Lower lobe of right lung (tissue), 2 donors: ENCODE data around the gene DUSP8. TPM values are rescaled to one million over a fixed set of nuclear protein-coding genes. Genes with fewer than 3 reads are reported as not detected.
"Not testable (repeated sequence)": the region's sequence is repeated elsewhere in the genome, so short reads cannot be mapped to it uniquely, and the experiment has no call there.

Experiments
- ATAC-seq, 2 donors: fragments of 200-7000 bp; cut with Tn5 transposase; one replicate each; pipeline ENCODE4 v1.9.1; 2020 to 2022; ENCODE audit warnings: mild to moderate bottlenecking in 2 of 2, moderate library complexity in 2 of 2
- DNase-seq: peaks from one replicate; pipeline ENCODE4 v3.0.0-alpha.2; 2020
- H3K27ac ChIP-seq: fragments of 200-600 bp; one replicate; pipeline ENCODE4 v1.8.0; 2022
- H3K27me3 ChIP-seq: fragments of 200-600 bp; one replicate; pipeline ENCODE4 v1.8.0; 2022; ENCODE audit warnings: low read depth
- H3K36me3 ChIP-seq: fragments of 200-600 bp; one replicate; pipeline ENCODE4 v1.8.0; 2022; ENCODE audit warnings: mild to moderate bottlenecking
- H3K4me1 ChIP-seq: fragments of 200-600 bp; one replicate; pipeline ENCODE4 v1.8.0; 2022
- H3K4me3 ChIP-seq: fragments of 200-600 bp; one replicate; pipeline ENCODE4 v1.8.0; 2022; ENCODE audit warnings: mild to moderate bottlenecking
- H3K9me3 ChIP-seq: fragments of 200-600 bp; one replicate; pipeline ENCODE4 v1.8.0; 2022
- intact Hi-C: fragments of 100-400 bp; cut with DNase I; formaldehyde crosslinking; loops from one replicate; pipeline ENCODE4 v1.11.0; 2022
- total RNA-seq: library from RNA; stranded (reverse); fragmentation: NEBNext Ultra II Directional; extraction: Animal tissue kit (Norgen Biotek cat#: 25700); gene quantifications from one replicate; pipeline ENCODE4 v1.2.1, GENCODE V29; 2021
- TF ChIP-seq, protein P1 (sequence below): fragments of 200-600 bp; IDR thresholded peaks from one replicate; pipeline ENCODE4 v1.8.0; 2022; ENCODE audit warnings: antibody characterized with exemption, mild to moderate bottlenecking
- donor health status: DM: no; HTN: yes; CAD: no; lungs with severe emphysema.

Gene DUSP8
- total RNA-seq, 1 donor from 2014 or later = 8.9 TPM

DNA sequence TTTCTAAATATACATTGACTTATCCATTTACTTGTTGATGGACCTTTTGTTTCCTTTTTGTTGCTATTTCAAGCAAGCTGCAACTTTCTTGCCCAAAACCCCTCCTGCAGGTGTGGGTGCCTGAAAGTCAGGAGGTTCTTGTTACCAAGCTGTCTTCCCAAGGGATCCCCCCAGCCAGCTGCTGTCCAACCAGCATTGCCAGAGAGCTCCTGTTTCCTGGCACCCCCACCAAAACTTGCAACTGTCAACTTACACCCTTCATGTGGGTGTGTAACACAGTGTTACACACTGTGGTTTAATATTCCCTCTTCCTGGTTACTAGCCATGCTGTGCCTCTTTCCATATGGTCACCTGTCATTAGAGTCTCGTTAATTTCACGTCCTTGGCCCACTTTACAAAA lies 14.6 kb upstream of the DUSP8 start:
- no peaks in the 10 kb centered on the region for H3K9me3 ChIP-seq

DNA sequence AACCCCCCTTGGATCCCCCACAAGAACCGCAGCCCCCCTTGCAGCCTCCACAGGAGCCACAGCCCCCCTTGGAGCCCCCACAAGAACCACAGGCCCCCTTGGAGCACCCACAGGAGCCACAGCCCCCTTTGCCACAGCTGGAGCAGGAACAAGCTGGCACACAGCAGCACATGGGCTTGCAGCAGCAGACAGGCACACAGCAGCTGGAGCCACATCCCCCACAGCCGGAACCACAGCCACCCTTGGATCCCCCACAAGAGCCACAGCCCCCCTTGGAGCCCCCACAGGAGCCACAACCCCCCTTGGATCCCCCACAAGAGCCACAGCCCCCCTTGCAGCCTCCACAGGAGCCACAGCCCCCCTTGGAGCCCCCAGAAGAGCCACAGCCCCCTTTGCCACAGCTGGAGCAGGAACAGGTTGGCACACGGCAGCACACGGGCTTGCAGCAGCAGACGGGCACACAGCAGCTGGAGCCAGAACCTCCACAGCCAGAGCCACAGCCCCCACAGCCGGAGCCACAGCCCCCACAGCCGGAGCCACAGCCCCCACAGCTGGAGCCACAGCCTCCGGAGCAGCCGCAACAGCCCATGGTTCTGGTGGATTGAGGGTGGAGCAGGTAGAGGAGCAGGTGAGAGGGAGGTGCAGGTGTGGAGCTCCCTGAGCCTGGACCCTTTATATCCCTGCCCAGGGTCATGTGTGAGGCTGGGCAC lies 12.7 kb upstream of the DUSP8 start, which contains the start of gene KRTAP5-1:
TSS of gene KRTAP5-1 (minus strand) at position 623 of the 710 bp plus-strand sequence. CDS start at position 589, 34 bp downstream.
- peaks cover 14% of the 10 kb centered on the region for H3K4me1 ChIP-seq
- ATAC-seq, H3K27ac ChIP-seq, H3K36me3 ChIP-seq, intact Hi-C loops, DNase-seq, H3K9me3 ChIP-seq, H3K27me3 ChIP-seq, H3K4me3 ChIP-seq: not testable (repeated sequence)

More for the DNA sequence above, 14.6 kb upstream of the DUSP8 start:
- DNase-seq = no peak
- Histone ChIP-seq H3K4me1 (peaks cover 17% of the 10 kb centered on the region), H3K4me3 (no peak overlapping the region), H3K27me3 (no peaks in the 10 kb centered on the region), H3K27ac (no peak overlapping the region), H3K36me3 (no peaks in the 10 kb centered on the region)
- intact Hi-C loops = no loop called here
- TF ChIP-seq, protein P1, sequence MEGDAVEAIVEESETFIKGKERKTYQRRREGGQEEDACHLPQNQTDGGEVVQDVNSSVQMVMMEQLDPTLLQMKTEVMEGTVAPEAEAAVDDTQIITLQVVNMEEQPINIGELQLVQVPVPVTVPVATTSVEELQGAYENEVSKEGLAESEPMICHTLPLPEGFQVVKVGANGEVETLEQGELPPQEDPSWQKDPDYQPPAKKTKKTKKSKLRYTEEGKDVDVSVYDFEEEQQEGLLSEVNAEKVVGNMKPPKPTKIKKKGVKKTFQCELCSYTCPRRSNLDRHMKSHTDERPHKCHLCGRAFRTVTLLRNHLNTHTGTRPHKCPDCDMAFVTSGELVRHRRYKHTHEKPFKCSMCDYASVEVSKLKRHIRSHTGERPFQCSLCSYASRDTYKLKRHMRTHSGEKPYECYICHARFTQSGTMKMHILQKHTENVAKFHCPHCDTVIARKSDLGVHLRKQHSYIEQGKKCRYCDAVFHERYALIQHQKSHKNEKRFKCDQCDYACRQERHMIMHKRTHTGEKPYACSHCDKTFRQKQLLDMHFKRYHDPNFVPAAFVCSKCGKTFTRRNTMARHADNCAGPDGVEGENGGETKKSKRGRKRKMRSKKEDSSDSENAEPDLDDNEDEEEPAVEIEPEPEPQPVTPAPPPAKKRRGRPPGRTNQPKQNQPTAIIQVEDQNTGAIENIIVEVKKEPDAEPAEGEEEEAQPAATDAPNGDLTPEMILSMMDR = no peak
- no peak for ATAC-seq

DNA sequence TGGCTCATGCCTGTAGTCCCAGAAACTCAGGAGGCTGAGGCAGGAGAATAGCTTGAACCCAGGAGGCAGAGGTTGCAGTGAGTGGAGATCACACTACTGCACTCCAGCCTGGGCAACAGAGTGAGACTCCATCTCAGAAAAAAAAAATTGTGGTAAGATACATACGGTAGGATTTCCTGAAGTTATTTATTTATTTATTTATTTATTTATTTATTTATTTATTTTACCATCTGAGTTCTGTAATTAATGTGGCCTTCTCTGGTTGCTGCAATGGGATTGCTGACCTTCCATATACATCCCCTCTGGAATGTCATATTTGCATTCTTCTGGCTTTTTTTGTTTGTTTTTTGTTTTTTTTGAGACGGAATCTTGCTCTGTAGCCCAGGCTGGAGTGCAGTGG lies 10.8 kb upstream of the DUSP8 start:
- H3K4me1 ChIP-seq, H3K36me3 ChIP-seq, H3K27me3 ChIP-seq, H3K27ac ChIP-seq, intact Hi-C loops, ATAC-seq, H3K9me3 ChIP-seq, DNase-seq, H3K4me3 ChIP-seq: not testable (repeated sequence)

DNA sequence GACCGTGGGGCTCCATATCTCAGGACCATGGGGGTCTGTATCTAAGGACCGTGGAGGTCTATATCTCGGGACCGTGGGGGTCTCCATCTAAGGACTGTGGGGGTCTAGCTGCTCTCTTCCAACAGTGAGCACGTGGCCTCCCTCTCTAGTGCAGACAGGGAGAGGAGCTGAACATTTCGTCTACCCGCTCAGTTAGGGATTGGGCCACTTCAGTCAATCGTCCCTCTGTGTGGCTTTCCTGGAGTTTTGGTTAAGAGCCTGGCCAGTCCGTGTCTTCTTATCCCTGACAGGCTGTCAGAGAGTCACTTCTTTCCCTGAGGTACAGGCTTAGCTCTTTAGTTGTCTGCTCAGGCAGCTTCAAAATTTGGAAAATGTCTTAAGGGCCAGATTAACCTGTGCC lies 9.9 kb upstream of the DUSP8 start:
- no peak for ATAC-seq
- intact Hi-C loops = no loop called here

DNA sequence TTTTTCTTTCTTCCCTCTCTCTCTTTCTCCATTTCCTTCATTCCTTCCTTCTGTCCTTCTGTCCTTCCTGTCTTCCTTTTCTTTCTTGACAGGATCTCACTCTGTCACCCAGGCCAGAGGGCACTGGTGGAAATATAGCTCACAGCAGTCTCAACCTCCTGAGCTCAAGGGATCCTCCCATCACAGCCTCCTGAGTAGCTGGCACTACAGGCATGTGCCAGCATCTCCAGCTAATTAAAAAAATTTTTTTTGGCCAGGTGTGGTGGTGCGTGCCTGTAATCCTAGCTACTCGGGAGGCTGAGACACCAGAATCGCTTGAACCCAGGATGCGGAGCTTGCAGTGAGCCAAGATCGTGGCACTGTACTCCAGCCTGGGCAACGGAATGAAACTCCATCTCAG lies 4.8 kb upstream of the DUSP8 start:
- Histone ChIP-seq H3K27ac (no peak overlapping the region), H3K4me3 (no peak overlapping the region), H3K36me3 (no peaks in the 10 kb centered on the region), H3K27me3 (peaks cover 4% of the 10 kb centered on the region), H3K9me3 (no peaks in the 10 kb centered on the region), H3K4me1 (peaks cover 17% of the 10 kb centered on the region)
- intact Hi-C loops = no loop called here
- ATAC-seq (no peak), DNase-seq (no peak)
- TF ChIP-seq, protein P1 = no peak

More for the DNA sequence above, 9.9 kb upstream of the DUSP8 start:
- TF ChIP-seq, protein P1 = no peak
- no peak overlapping the region for H3K4me3 ChIP-seq
- no peaks in the 10 kb centered on the region for H3K36me3 ChIP-seq
- DNase-seq = no peak
- no peaks in the 10 kb centered on the region for H3K4me1 ChIP-seq
- no peaks in the 10 kb centered on the region for H3K9me3 ChIP-seq
- H3K27me3 ChIP-seq = no peaks in the 10 kb centered on the region
- no peak overlapping the region for H3K27ac ChIP-seq

DNA sequence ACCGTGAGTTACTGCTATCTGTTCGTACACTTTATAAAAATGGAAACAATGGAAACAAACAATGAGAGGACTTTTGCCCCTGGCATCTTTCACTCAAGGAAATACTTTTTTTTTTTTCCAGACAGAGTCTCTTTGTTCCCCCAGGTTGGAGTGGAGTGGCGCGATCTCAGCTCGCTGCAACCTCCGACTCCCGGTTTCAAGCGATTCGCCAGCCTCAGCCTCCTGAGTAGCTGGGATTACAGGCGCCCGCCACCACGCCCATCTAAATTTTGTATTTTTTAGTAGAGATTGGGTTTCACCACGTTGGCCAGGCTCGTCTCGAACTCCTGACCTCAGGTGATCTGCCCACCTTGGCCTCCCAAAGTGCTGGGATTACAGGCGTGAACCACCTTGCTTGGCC lies 3.7 kb upstream of the DUSP8 start:
- H3K27ac ChIP-seq, H3K36me3 ChIP-seq, H3K27me3 ChIP-seq, DNase-seq, intact Hi-C loops, H3K4me3 ChIP-seq, H3K9me3 ChIP-seq, ATAC-seq: not testable (repeated sequence)
- peaks cover 24% of the 10 kb centered on the region for H3K4me1 ChIP-seq

DNA sequence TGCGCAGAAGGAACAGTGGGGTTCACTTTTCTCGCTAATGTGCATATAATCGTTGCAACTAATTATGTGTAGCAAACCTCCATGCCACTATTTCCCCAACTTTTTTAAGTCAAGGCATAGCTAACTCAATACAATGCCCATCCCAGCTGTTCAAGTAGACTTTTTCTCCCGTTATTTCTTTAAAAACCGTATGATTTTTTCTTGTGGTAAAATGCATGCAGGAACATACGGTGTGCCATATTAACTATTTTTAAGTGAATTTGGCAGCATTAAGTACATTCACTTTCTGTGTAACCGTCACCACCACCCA lies 2.8 kb upstream of the DUSP8 start:
- peaks cover 32% of the 10 kb centered on the region for H3K4me1 ChIP-seq
- DNase-seq (no peak), ATAC-seq (no peak)
- TF ChIP-seq, protein P1 = no peak
- H3K36me3 ChIP-seq = no peaks in the 10 kb centered on the region
- no peak overlapping the region for H3K27ac ChIP-seq
- intact Hi-C loops = no loop called here
- peaks cover 7% of the 10 kb centered on the region for H3K27me3 ChIP-seq
- H3K4me3 ChIP-seq = no peak overlapping the region
- no peaks in the 10 kb centered on the region for H3K9me3 ChIP-seq
